Dedifferentiated amniotic fluid mesenchymal stem cell (primary cell): ENCODE data around the gene KRT15.
A peak's percentile ranks its signal among the peaks of the same experiment; 100 is the strongest.

Experiments used
- DNase-seq: peaks from one replicate; pipeline ENCODE4 v3.0.0-alpha.2; 2016; ENCODE audit errors: extremely low spot score

KRT15 gene

GRCh38 chr17:41524261-41524660, 5.6 kb upstream of the KRT15 start:
- DNase-seq, result no peak

- DNase-seq, result no peak
Measured at GRCh38 chr17:41523787-41524186, 5.1 kb upstream of the KRT15 start.

GRCh38 chr17:41523225-41523593, 4.5 kb upstream of the KRT15 start:
- DNase-seq, result no peak

GRCh38 chr17:41522301-41523224, 3.9 kb upstream of the KRT15 start:
- DNase-seq, result no peak

- peak; percentile 55 for DNase-seq
Measured at GRCh38 chr17:41521574-41522261, 3.0 kb upstream of the KRT15 start.

GRCh38 chr17:41520821-41521521, 2.3 kb upstream of the KRT15 start:
- no peak for DNase-seq

- DNase-seq, result no peak
Measured at GRCh38 chr17:41519501-41520224, 973 bp upstream of the KRT15 start.

GRCh38 chr17:41518031-41518430, 659 bp downstream of the KRT15 start:
- DNase-seq, result no peak

GRCh38 chr17:41516830-41517283, 1.8 kb downstream of the KRT15 start:
- no peak for DNase-seq

- no peak for DNase-seq
Measured at GRCh38 chr17:41516147-41516829, 2.4 kb downstream of the KRT15 start.

- no peak for DNase-seq
Measured at GRCh38 chr17:41513168-41513547, 5.5 kb downstream of the KRT15 start.

GRCh38 chr17:41512546-41513167, 6.0 kb downstream of the KRT15 start:
- no peak for DNase-seq

- no peak for DNase-seq
Measured at GRCh38 chr17:41511716-41512115, 7.0 kb downstream of the KRT15 start.

- no peak for DNase-seq
Measured at GRCh38 chr17:41511116-41511515, 7.6 kb downstream of the KRT15 start.

- DNase-seq, result no peak
Measured at GRCh38 chr17:41510251-41511065, 8.2 kb downstream of the KRT15 start.

GRCh38 chr17:41507315-41507880, 11.3 kb downstream of the KRT15 start:
- no peak for DNase-seq

- DNase-seq, result no peak
Measured at GRCh38 chr17:41505809-41506767, 12.6 kb downstream of the KRT15 start.
